Right lung (tissue), 10 donors: ENCODE data around the gene GNB1. TPM values are rescaled to one million over a fixed set of nuclear protein-coding genes. Genes with fewer than 3 reads are reported as not detected.
"Not testable (repeated sequence)": the region's sequence is repeated elsewhere in the genome, so short reads cannot be mapped to it uniquely, and the experiment has no call there.

Experiments used
- DNase-seq, 2 donors: peaks; one replicate each; pipeline ENCODE4 v3.0.0-alpha.2; 2013
- long read RNA-seq, 8 donors: transcript quantifications; one replicate each; lab custom pipeline, GENCODE V29; 2026
- polyA plus RNA-seq, 5 donors: library from polyadenylated mRNA; unstranded; fragments of 120-200 nt; gene quantifications; one replicate each; pipeline versions ENCODE4 v1.2.1 to v1.2.3, GENCODE V29; 2013; ENCODE audit warnings: inconsistent platforms in 1 of 5, low replicate concordance in 1 of 5; ENCODE audit not compliant: insufficient read length in 5 of 5, insufficient read depth in 1 of 5

Gene GNB1
- polyA plus RNA-seq: 100 to 1,000 TPM; 238 to 280 (median 247) TPM
- long read RNA-seq, donor 1, transcript GNB1-209 (11 exons, 3,145 nt): minor isoform, 10 of 98 reads
- long read RNA-seq, donor 1, transcript GNB1-201 (12 exons, 3,132 nt): major isoform, 53 of 98 reads
- long read RNA-seq, donor 1, partial matches to known transcripts: 27 of 98 reads
- long read RNA-seq, donor 1, other reads (novel, unspliced or antisense): 5 of 98 reads
- long read RNA-seq, donor 2, transcript GNB1-201 (12 exons, 3,132 nt): major isoform, 31 of 69 reads
- long read RNA-seq, donor 2, partial matches to known transcripts: 33 of 69 reads
- long read RNA-seq, donor 2, other reads (novel, unspliced or antisense): 0 of 69 reads
- long read RNA-seq, donor 3, transcript GNB1-201 (12 exons, 3,132 nt): major isoform, 38 of 62 reads
- long read RNA-seq, donor 3, partial matches to known transcripts: 21 of 62 reads
- long read RNA-seq, donor 3, other reads (novel, unspliced or antisense): 0 of 62 reads
- long read RNA-seq, donor 4, transcript GNB1-209 (11 exons, 3,145 nt): minor isoform, 5 of 46 reads
- long read RNA-seq, donor 4, transcript GNB1-201 (12 exons, 3,132 nt): major isoform, 24 of 46 reads
- long read RNA-seq, donor 4, partial matches to known transcripts: 16 of 46 reads
- long read RNA-seq, donor 4, other reads (novel, unspliced or antisense): 0 of 46 reads
- long read RNA-seq, donor 5, transcript GNB1-209 (11 exons, 3,145 nt): minor isoform, 7 of 88 reads
- long read RNA-seq, donor 5, transcript GNB1-201 (12 exons, 3,132 nt): major isoform, 42 of 88 reads
- long read RNA-seq, donor 5, partial matches to known transcripts: 32 of 88 reads
- long read RNA-seq, donor 5, other reads (novel, unspliced or antisense): 5 of 88 reads
- long read RNA-seq, donor 6, transcript GNB1-201 (12 exons, 3,132 nt): major isoform, 51 of 124 reads
- long read RNA-seq, donor 6, transcript GNB1-209 (11 exons, 3,145 nt): minor isoform, 14 of 124 reads
- long read RNA-seq, donor 6, partial matches to known transcripts: 52 of 124 reads
- long read RNA-seq, donor 6, other reads (novel, unspliced or antisense): 6 of 124 reads
- long read RNA-seq, donor 7, transcript GNB1-201 (12 exons, 3,132 nt): major isoform, 45 of 109 reads
- long read RNA-seq, donor 7, transcript GNB1-209 (11 exons, 3,145 nt): minor isoform, 11 of 109 reads
- long read RNA-seq, donor 7, partial matches to known transcripts: 52 of 109 reads
- long read RNA-seq, donor 7, other reads (novel, unspliced or antisense): 0 of 109 reads
- long read RNA-seq, donor 8, transcript GNB1-201 (12 exons, 3,132 nt): major isoform, 14 of 62 reads
- long read RNA-seq, donor 8, partial matches to known transcripts: 46 of 62 reads
- long read RNA-seq, donor 8, other reads (novel, unspliced or antisense): 0 of 62 reads

- peak; percentile 94 to 96 for DNase-seq
These were observed at the start of gene GNB1 for GRCh38 chr1:1890506-1891348. TSS of gene GNB1 (minus strand) at chr1:1891087. CDS start at chr1:1825453, 65,634 bp downstream.

DNA sequence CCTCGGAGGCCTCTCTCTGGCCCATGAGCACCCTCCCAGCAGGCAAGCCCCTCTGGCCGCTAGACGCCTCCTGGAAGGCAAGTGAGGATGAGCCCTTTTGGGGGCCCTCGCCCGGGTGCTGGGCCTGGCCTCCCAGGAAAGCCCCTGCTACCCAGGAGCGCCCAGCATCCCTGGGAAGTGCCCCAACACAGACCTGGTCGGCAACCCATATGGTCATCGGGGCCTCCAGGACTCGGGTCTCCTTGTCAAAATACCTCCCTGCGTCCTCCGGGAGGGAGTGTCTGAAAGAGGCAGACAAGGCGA is 49.2 kb upstream of the GNB1 start:
- DNase-seq: no peak

GRCh38 chr1:1939296-1940122 is 48.6 kb upstream of the GNB1 start:
- no peak for DNase-seq

DNA sequence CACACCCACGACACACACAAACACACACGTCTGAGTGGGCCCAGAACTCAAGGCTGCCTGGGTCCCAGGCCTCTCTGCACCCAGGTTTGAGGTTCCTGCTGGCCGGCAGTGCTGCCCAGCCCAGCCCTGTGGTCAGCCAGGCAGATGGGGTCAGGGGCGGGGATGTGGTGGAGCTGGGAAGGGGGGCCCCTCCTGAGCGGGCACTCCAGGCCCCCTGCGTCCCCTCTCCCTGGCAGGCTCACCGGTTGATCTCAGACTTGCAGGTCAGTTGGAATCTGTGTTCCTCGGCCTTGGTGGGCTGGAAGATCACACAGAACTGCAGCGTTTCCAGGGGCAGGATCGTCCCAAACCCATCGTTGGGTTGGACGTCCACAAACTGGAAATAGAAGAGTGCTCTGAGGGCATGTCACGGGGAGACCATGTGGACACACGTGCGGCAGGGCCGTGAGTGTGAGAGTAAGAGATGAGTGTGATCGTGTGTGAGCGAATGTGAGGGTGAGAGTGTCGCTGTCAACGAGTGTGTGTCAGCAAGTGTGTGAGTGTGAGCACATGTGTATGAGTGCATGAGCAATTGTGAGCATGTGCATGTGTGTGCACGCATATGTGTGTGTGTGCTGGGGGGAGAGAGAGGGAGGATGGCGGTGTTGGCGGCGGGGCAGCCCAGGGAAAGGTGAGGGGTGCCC is 47.9 kb upstream of the GNB1 start:
- no peak for DNase-seq

DNA sequence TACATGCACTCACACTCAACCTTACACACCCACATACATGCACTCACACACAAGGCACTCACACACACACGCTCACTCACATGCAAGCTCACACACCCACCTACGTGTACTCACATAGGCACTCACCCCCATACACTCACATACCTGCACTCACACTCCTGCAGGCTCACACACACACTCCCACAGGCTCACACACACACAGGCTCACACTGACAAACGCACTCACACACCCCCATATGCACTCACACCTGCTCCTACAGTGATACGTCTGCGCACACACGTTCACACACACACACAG is 47.3 kb upstream of the GNB1 start:
- no peak for DNase-seq

GRCh38 chr1:1937549-1938275 is 46.8 kb upstream of the GNB1 start:
- DNase-seq: no peak

GRCh38 chr1:1937061-1937460 is 46.2 kb upstream of the GNB1 start:
- no peak for DNase-seq

- not testable (repeated sequence) for DNase-seq
These were observed 44.0 kb upstream of the GNB1 start for GRCh38 chr1:1934848-1935247.

GRCh38 chr1:1929639-1930545 is 39.0 kb upstream of the GNB1 start:
- DNase-seq: no peak

DNA sequence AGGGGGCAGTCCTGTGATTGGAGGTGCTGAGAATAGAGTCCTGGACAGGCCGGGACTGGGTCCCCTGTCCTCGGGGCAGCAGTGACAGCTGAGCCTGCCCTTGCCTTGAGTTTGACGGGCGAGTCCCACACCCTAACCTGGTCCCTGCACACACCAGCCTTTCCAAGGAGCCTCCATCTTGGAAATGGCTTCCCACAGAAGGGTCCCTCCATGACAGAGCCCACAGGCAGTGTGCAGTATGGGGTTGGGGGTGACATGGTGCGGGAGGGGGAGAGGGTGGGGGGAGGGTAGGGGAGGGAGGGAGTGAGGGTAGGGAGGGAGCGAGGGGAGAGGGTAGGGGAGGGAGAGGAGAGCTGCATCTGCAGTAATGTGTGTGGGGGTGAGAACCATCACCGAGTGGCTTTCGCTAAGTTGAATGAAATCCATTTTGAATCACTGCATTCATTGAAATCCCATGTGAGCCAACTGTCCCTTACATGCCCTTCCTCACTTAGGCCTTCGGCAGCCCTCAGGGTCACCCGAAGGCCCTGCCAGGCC is 38.3 kb upstream of the GNB1 start:
- DNase-seq: no peak

DNA sequence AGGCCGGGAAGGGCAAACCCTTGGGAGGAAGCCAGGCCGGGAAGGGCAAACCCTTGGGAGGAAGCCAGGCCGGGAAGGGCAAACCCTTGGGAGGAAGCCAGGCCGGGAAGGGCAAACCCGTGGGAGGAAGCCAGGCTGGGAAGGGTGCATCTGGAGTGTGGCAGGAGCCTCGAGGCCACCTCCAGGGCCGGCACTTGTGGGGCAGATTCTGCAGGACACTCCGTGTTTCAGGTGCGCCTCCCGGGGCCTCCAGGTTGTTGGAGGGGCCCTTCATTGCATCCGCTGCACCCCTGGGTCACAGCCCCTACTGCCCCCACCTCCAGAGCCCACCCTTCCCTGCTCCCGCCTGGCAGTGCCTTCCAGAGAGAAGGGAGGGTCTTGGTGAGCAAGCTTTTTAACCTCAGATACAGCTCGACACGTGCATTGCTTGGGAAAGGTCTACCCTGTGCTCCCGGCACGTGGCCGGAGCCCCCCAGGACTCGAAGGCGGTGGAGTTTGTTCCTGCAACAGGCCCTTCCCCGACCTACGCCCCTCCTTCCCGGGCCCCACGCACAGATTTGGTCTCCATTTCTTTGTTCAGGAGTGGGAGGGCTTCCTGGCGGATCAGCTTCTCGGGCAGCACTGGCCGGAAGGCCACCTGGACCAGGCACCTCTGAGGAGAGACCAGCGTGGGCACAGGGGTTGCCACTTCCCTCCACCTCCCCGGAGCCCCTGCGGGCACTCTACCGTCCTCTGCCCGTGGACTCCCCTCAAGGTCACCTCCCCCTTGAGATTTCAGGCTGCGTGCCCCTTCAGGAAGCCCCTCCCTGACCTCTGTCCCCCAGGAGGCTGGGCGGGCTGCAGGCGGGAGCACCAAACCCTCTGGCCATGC is 37.6 kb upstream of the GNB1 start:
- DNase-seq: no peak

- DNase-seq: no peak
These were observed 36.9 kb upstream of the GNB1 start for GRCh38 chr1:1927751-1928150.

GRCh38 chr1:1926886-1927660 is 36.2 kb upstream of the GNB1 start:
- DNase-seq: no peak

DNA sequence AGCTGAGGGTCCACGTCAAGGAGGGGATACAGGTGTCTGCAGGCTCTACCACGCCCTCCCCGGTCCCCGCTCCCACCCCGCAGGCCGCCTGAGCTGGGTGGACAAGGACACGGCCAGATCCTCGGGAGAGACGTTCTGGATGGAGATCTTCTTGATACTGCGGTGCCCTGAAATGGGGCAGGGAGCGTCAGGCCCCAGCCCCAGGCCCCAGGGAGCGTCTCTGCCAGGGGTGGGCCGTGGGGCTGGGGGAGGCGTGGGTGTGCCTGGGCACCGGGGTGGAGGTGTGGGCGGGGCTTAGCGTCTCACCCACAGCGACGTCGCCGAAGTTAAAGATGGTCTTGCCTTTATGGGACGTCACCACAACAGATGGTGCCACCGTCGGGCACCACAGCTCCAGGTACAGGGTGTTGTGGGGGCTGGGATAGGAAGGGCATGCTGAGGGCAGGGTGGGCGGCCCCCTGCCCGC is 35.5 kb upstream of the GNB1 start:
- no peak for DNase-seq
